Liver (tissue), 9 donors: Measurements from ENCODE around the gene CTAGE1. TPM values are rescaled to one million over a fixed set of nuclear protein-coding genes. Genes with fewer than 3 reads are reported as not detected.

Experiments used
- DNase-seq: peaks from one replicate; pipeline ENCODE4 v3.0.0-alpha.2; 2017; ENCODE audit warnings: low spot score
- H3K27ac ChIP-seq, 2 donors: one replicate each; pipeline ENCODE4 v1.7.0; 2013; ENCODE audit warnings: inconsistent platforms in 2 of 2, low read length in 2 of 2, control low read depth in 1 of 2, low read depth in 1 of 2, mild to moderate bottlenecking in 1 of 2
- H3K27me3 ChIP-seq, 4 donors: one replicate each; pipeline versions ENCODE4 v1.6.1 to v1.7.0; 2013; ENCODE audit warnings: low read length in 3 of 4, inconsistent platforms in 1 of 4, mild to moderate bottlenecking in 1 of 4, moderate library complexity in 1 of 4; ENCODE audit not compliant: control insufficient read depth in 4 of 4, insufficient read depth in 4 of 4
- H3K36me3 ChIP-seq, 4 donors: one replicate each; pipeline versions ENCODE4 v1.6.1 to v1.7.0; 2013; ENCODE audit warnings: low read length in 3 of 4, mild to moderate bottlenecking in 3 of 4, low read depth in 1 of 4, moderate library complexity in 1 of 4; ENCODE audit not compliant: control insufficient read depth in 4 of 4, insufficient read depth in 3 of 4
- H3K4me1 ChIP-seq, 4 donors: one replicate each; pipeline versions ENCODE4 v1.6.1 to v1.7.0; 2013; ENCODE audit warnings: low read length in 3 of 4, mild to moderate bottlenecking in 3 of 4, moderate library complexity in 1 of 4; ENCODE audit not compliant: control insufficient read depth in 4 of 4, insufficient read depth in 4 of 4
- H3K4me3 ChIP-seq, 3 donors: one replicate each; pipeline versions ENCODE4 v1.6.1 to v1.7.0; 2013; ENCODE audit warnings: low read length in 3 of 3, control low read depth in 1 of 3, low read depth in 1 of 3, mild to moderate bottlenecking in 1 of 3
- H3K9ac ChIP-seq, 2 donors: one replicate each; pipeline ENCODE4 v1.7.0; 2013; ENCODE audit warnings: low read length in 2 of 2, mild to moderate bottlenecking in 2 of 2, moderate library complexity in 2 of 2, control low read depth in 1 of 2, low read depth in 1 of 2
- H3K9me3 ChIP-seq, 4 donors: one replicate each; pipeline versions ENCODE4 v1.6.1 to v1.7.0; 2013; ENCODE audit warnings: low read length in 3 of 4; ENCODE audit not compliant: control insufficient read depth in 4 of 4
- ATF3 ChIP-seq: IDR thresholded peaks from 2 replicates; pipeline ENCODE4 v1.6.1; 2016; ENCODE audit warnings: antibody characterized with exemption
- CTCF ChIP-seq: fragments of 150-350 bp; IDR thresholded peaks from 2 replicates; pipeline ENCODE4 v1.5.1; 2017; ENCODE audit warnings: improper control_type of control experiment, low read depth, low read length; ENCODE audit not compliant: missing input control
- FOXA1 ChIP-seq: IDR thresholded peaks from 2 replicates; pipeline ENCODE4 v1.6.1; 2016; ENCODE audit warnings: antibody characterized with exemption
- FOXA2 ChIP-seq: IDR thresholded peaks from 2 replicates; pipeline ENCODE4 v1.6.1; 2016; ENCODE audit warnings: antibody characterized with exemption
- GABPA ChIP-seq, 2 donors: IDR thresholded peaks in 1 of 2; conservative IDR thresholded peaks in 1 of 2; 2 replicates each; pipeline ENCODE4 v1.6.1; 2016; ENCODE audit warnings: antibody characterized with exemption in 2 of 2, mild to moderate bottlenecking in 1 of 2, moderate library complexity in 1 of 2
- HNF4A ChIP-seq, 2 donors: conservative IDR thresholded peaks; 2 replicates each; pipeline ENCODE4 v1.6.1; 2016; ENCODE audit warnings: antibody characterized with exemption in 2 of 2, mild to moderate bottlenecking in 2 of 2
- HNF4G ChIP-seq: IDR thresholded peaks from 2 replicates; pipeline ENCODE4 v1.6.1; 2016; ENCODE audit warnings: antibody characterized with exemption
- JUND ChIP-seq, 2 donors: IDR thresholded peaks; 2 replicates each; pipeline ENCODE4 v1.6.1; 2016; ENCODE audit warnings: antibody characterized with exemption in 2 of 2
- RAD21 ChIP-seq, 2 donors: IDR thresholded peaks; 2 replicates each; pipeline ENCODE4 v1.6.1; 2016; ENCODE audit warnings: antibody characterized with exemption in 2 of 2, mild to moderate bottlenecking in 2 of 2
- REST ChIP-seq: IDR thresholded peaks from 2 replicates; pipeline ENCODE4 v1.6.1; 2016; ENCODE audit warnings: antibody characterized with exemption, mild to moderate bottlenecking
- RXRA ChIP-seq, 2 donors: IDR thresholded peaks; 2 replicates each; pipeline ENCODE4 v1.6.1; 2017 to 2018; ENCODE audit warnings: antibody characterized with exemption in 2 of 2, mild to moderate bottlenecking in 1 of 2
- SP1 ChIP-seq: IDR thresholded peaks from 2 replicates; pipeline ENCODE4 v1.6.1; 2018; ENCODE audit warnings: antibody characterized with exemption, mild to moderate bottlenecking
- TAF1 ChIP-seq: conservative IDR thresholded peaks from 2 replicates; pipeline ENCODE4 v1.6.1; 2016; ENCODE audit warnings: antibody characterized with exemption, mild to moderate bottlenecking
- ZBTB33 ChIP-seq: IDR thresholded peaks from 2 replicates; pipeline ENCODE4 v1.6.1; 2016; ENCODE audit warnings: antibody characterized with exemption
- WGBS: extraction: QIAGEN DNeasy Blood & Tissue Kit; methylation state at CpG from one replicate; pipeline ENCODE4 v1.1.7; 2013; 5-methylcytosine and 5-hydroxymethylcytosine counted together
- polyA plus RNA-seq, 2 donors: library from polyadenylated mRNA; stranded (reverse) in 1 of 2; unstranded in 1 of 2; fragments of 200-250 nt in 1 of 2; fragments of >200 nt in 1 of 2; fragmentation: Nextera tagmentation in 1 of 2; extraction: Ambion mirVana in 1 of 2; gene quantifications; one replicate each; pipeline versions ENCODE4 v1.2.1 to v1.2.3, GENCODE V29; 2013 to 2015
- total RNA-seq, 2 donors: library from RNA; depleted of rRNA; stranded (reverse); fragments of >200 nt; gene quantifications; one replicate each; pipeline ENCODE4 v1.2.3, GENCODE V29; 2014
- donor health status: healthy.
- donor health status: healthy.
- donor health status: healthy.
- donor health status: healthy.
- donor health status: healthy.

CTAGE1 gene
- total and polyA plus RNA-seq, 4 donors, result not detected

GRCh38 chr18:22455425-22456115, 37.9 kb upstream of the CTAGE1 start:
- H3K36me3 ChIP-seq, result no peaks in the 10 kb centered on the region
- TF ChIP-seq JUND (IDR thresholded peaks at IDR 0.05), result no peak
- no peak overlapping the region for H3K4me3 ChIP-seq
- H3K9ac ChIP-seq, result no peak overlapping the region
- H3K27me3 ChIP-seq, result no peaks in the 10 kb centered on the region
- DNase-seq, result no peak
- 84% methylated on average over 3 of the region's 3 CpGs for WGBS
- H3K27ac ChIP-seq, result no peak overlapping the region
- H3K9me3 ChIP-seq, result no peaks in the 10 kb centered on the region
- H3K4me1 ChIP-seq, result peaks cover 6 to 18% (median 10%) of the 10 kb centered on the region in 4 donors

- H3K4me3 ChIP-seq, result no peak overlapping the region
- peaks cover 6 to 18% (median 10%) of the 10 kb centered on the region in 4 donors for H3K4me1 ChIP-seq
- H3K36me3 ChIP-seq, result no peaks in the 10 kb centered on the region
- peak overlapping the region in 1 of 2 donors; percentile 5 for H3K9ac ChIP-seq
- no peak overlapping the region for H3K27ac ChIP-seq
- H3K27me3 ChIP-seq, result no peaks in the 10 kb centered on the region
- WGBS, result 78% methylated on average over 5 of the region's 5 CpGs
- no peak for DNase-seq
- TF ChIP-seq JUND (IDR thresholded peaks at IDR 0.05), result no peak
- no peak for TF ChIP-seq HNF4A (conservative IDR thresholded peaks at IDR 0.05)
- no peak for TF ChIP-seq REST
- H3K9me3 ChIP-seq, result no peaks in the 10 kb centered on the region
These were observed 35.6 kb upstream of the CTAGE1 start for GRCh38 chr18:22453315-22453714.

- Histone ChIP-seq H3K4me3 (peak overlapping the region in 2 of 3 donors; percentile 21 to 33), H3K9me3 (no peaks in the 10 kb centered on the region), H3K4me1 (peaks cover 6 to 22% (median 14%) of the 10 kb centered on the region in 4 donors), H3K36me3 (no peaks in the 10 kb centered on the region), H3K27me3 (no peaks in the 10 kb centered on the region), H3K27ac (peak overlapping the region in 1 of 2 donors; percentile 51), H3K9ac (peak overlapping the region in 1 of 2 donors; percentile 70)
- TF ChIP-seq SP1, result no peak
- no peak for TF ChIP-seq TAF1
- no peak for TF ChIP-seq FOXA2
- no peak for TF ChIP-seq CTCF
- TF ChIP-seq ATF3, result no peak
- no peak for TF ChIP-seq HNF4G
- TF ChIP-seq JUND (IDR thresholded peaks at IDR 0.05), result no peak
- no peak for TF ChIP-seq RAD21 (IDR thresholded peaks at IDR 0.05)
- no peak for TF ChIP-seq ZBTB33
- TF ChIP-seq RXRA (IDR thresholded peaks at IDR 0.05), result no peak
- TF ChIP-seq FOXA1, result no peak
- no peak for TF ChIP-seq GABPA (IDR thresholded peaks at IDR 0.05 in 1 of 2, conservative IDR thresholded peaks at IDR 0.05 in 1 of 2)
- no peak for DNase-seq
- 27% methylated on average over 8 of the region's 8 CpGs for WGBS
These were observed 34.5 kb upstream of the CTAGE1 start for GRCh38 chr18:22452226-22452668.
